Endothelial cell (in vitro differentiated cells): ENCODE data around the gene CDK16. TPM values are rescaled to one million over a fixed set of nuclear protein-coding genes. Genes with fewer than 3 reads are reported as not detected.

ENCODE experiments used
- DNase-seq: peaks from one replicate; pipeline ENCODE4 v3.0.0; 2021; ENCODE audit warnings: low spot score
- H3K27ac Mint-ChIP-seq: one replicate; pipeline ENCODE4 v1.8.0; 2021; ENCODE audit warnings: mixed read lengths, inconsistent platforms; ENCODE audit not compliant: unreplicated experiment
- H3K27me3 Mint-ChIP-seq: one replicate; pipeline ENCODE4 v1.8.0; 2021; ENCODE audit warnings: mild to moderate bottlenecking, moderate library complexity, mixed read lengths, inconsistent platforms; ENCODE audit not compliant: unreplicated experiment
- H3K36me3 Mint-ChIP-seq: one replicate; pipeline ENCODE4 v1.8.0; 2021; ENCODE audit warnings: mild to moderate bottlenecking, low read depth, mixed read lengths, inconsistent platforms; ENCODE audit not compliant: unreplicated experiment
- H3K4me1 Mint-ChIP-seq: one replicate; pipeline ENCODE4 v1.8.0; 2021; ENCODE audit warnings: mild to moderate bottlenecking, mixed read lengths, inconsistent platforms; ENCODE audit not compliant: unreplicated experiment
- H3K4me3 Mint-ChIP-seq: one replicate; pipeline ENCODE4 v1.8.0; 2021; ENCODE audit warnings: mild to moderate bottlenecking, mixed read lengths, inconsistent platforms; ENCODE audit not compliant: unreplicated experiment
- H3K9me3 Mint-ChIP-seq: one replicate; pipeline ENCODE4 v1.8.0; 2021; ENCODE audit warnings: mixed read lengths, inconsistent platforms; ENCODE audit not compliant: unreplicated experiment
- long read RNA-seq: library from polyadenylated mRNA; unstranded; transcript quantifications from one replicate; pipeline ENCODE4 v2.0.0, GENCODE V29; 2020; ENCODE audit not compliant: unreplicated experiment
- total RNA-seq: library from RNA; stranded (reverse); fragmentation: NEBNext Ultra II Directional; extraction: Animal tissue kit (Norgen Biotek cat#: 25700); gene quantifications from one replicate; pipeline ENCODE4 v1.2.1, GENCODE V29; 2021; ENCODE audit not compliant: unreplicated experiment
- TF ChIP-seq, protein P1 (sequence below): fragments of 200-600 bp; sonication (generic); IDR thresholded peaks from one replicate; pipeline ENCODE4 v1.5.0; 2021; ENCODE audit warnings: antibody characterized with exemption; ENCODE audit not compliant: unreplicated experiment

CDK16 gene
- total RNA-seq: 103 TPM
- long read RNA-seq, transcript CDK16-202 (16 exons, 3,144 nt): major isoform, 24 of 47 reads
- long read RNA-seq, partial matches to known transcripts: 4 of 47 reads
- long read RNA-seq, other reads (novel, unspliced or antisense): 16 of 47 reads

DNA sequence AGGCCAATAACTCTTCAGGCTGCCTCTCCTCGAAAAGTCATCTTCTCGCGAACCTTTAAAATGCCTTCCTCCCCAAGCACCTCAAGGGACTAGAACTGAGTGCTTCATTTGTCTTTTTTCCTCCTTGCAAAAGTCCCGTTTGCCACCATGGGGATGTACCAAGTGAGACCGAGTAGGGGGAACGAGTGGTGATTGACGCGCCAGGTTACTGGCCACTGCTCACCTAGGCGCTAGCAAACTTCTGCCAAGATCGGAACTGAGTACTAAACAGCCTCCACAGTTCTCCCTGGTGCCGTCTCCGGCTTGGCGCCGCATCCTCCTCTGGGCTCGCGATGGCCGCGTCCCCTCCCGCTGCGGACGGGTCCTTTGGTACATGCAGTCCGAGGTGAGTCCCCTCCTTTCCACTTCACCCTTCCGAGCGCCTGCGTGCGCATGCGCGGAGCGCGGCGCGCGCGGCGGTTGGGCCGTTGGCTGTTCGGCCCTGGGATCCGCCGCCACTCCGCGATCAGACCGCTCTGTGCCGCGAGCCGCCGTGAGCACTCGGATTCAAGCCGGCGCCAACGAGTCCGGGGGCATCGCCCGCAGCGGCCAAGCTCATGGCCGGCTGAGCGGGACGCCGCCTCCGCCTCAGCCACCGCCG lies at the start of gene CDK16:
Gene CDK16, plus strand, starts transcription at position 402 of the 640 bp plus-strand sequence. CDS start 4,877 bp downstream, outside the sequence.
- Mint-ChIP-seq H3K36me3 (peaks cover 22% of the 10 kb centered on the region), H3K27me3 (peaks cover 19% of the 10 kb centered on the region), H3K9me3 (no peaks in the 10 kb centered on the region), H3K4me3 (peak within 1 kb of the TSS; percentile 96), H3K4me1 (peaks cover 32% of the 10 kb centered on the region), H3K27ac (peak within 1 kb of the TSS; percentile 95)
- peak; percentile 63 for DNase-seq
- TF ChIP-seq, protein P1, sequence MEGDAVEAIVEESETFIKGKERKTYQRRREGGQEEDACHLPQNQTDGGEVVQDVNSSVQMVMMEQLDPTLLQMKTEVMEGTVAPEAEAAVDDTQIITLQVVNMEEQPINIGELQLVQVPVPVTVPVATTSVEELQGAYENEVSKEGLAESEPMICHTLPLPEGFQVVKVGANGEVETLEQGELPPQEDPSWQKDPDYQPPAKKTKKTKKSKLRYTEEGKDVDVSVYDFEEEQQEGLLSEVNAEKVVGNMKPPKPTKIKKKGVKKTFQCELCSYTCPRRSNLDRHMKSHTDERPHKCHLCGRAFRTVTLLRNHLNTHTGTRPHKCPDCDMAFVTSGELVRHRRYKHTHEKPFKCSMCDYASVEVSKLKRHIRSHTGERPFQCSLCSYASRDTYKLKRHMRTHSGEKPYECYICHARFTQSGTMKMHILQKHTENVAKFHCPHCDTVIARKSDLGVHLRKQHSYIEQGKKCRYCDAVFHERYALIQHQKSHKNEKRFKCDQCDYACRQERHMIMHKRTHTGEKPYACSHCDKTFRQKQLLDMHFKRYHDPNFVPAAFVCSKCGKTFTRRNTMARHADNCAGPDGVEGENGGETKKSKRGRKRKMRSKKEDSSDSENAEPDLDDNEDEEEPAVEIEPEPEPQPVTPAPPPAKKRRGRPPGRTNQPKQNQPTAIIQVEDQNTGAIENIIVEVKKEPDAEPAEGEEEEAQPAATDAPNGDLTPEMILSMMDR: no peak

DNA sequence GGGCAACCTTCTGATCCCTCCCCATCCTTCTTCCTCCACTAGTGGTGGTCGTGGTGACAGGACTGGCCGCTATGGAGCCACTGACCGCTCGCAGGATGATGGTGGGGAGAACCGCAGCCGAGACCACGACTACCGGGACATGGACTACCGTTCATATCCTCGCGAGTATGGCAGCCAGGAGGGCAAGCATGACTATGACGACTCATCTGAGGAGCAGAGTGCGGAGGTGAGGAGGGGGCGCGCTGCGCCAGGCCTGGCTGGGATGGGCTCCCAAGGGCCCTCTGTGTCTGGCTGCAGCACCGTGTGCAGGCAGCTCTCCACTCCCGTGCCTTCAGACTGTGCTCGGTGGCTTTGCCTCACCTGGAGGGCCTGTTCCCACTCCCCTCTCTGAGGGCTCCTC lies 49.2 kb upstream of the CDK16 start:
- DNase-seq: no peak
- Mint-ChIP-seq H3K4me3 (no peak overlapping the region), H3K27ac (no peak overlapping the region), H3K4me1 (no peaks in the 10 kb centered on the region), H3K27me3 (no peaks in the 10 kb centered on the region), H3K36me3 (peaks cover 14% of the 10 kb centered on the region), H3K9me3 (no peaks in the 10 kb centered on the region)
- TF ChIP-seq, protein P1: no peak

DNA sequence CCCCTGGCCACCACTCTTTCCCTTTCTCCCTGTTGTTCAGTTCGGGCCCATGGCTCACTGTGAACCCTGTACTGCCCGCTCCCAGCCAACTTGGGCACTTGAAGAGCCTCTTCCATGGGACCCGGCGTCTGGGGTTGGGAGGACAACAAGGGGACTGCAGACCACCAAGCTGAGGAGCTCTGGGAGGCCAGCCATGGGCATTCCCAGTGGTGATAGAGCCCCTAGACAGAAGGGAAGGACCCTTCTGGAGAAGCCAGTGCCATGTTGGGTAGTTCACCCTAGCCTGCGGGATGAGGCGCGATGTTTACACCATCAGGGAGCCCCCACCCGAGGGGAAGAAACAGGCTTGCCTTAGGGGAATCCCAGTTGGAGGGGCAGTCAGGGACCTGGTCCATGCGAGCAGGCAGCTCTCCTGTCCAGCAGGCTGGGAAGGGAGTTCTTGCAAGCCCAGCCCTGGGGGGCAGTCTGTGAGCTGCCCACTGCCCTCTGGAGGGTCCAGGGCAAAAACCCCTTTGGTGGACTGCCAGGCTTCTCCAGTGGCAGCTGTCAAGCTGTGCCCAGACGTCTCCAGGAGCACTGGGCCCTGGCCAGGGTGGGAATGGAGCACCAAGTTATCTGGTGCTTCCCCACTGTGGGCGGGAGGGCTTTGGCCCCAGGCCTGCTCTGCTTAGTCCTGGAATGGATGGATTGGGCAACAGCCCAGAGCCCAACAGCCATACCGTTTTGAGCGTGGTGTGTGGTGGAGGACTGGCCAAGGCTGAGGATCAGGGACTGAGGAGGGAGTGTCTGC lies 48.6 kb upstream of the CDK16 start:
- H3K27ac Mint-ChIP-seq: no peak overlapping the region

DNA sequence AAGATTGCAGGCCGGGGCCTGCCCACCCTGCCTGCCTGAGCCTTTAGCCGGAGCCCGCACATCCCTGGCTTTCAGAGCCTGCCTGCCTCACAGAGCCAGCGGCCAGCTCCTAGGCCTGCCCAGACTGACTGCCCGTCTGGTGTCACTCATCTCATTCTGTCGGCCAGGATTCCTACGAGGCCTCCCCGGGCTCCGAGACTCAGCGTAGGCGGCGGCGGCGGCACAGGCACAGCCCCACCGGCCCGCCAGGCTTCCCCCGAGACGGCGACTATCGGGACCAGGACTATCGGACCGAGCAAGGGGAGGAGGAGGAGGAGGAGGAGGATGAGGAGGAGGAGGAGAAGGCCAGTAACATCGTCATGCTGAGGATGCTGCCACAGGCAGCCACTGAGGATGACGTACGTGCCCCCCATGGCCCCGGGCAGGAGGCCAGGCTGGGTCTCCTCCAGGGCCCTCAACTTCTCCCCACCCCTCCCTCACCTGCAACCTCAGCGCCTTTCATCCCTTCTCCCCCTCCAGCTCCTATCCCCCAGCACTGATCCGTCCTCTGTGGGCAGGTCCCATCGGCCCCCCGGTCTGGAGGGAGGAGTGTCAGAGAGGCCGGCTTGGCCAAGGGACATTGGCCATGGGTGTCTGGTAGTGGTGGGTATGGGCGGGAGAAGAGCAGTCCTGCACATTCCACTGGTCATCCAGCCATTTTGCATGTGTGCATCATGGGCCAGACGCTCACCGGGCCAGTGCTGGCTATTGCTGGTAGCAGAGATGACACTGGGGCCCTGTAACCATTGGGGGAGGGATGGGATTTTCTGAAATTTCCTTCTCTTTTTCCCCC lies 47.4 kb upstream of the CDK16 start:
- H3K4me1 Mint-ChIP-seq: no peaks in the 10 kb centered on the region
- H3K4me3 Mint-ChIP-seq: no peak overlapping the region
- peaks cover 14% of the 10 kb centered on the region for H3K36me3 Mint-ChIP-seq
- no peak for DNase-seq
- TF ChIP-seq, protein P1: no peak
- H3K9me3 Mint-ChIP-seq: no peaks in the 10 kb centered on the region
- no peak overlapping the region for H3K27ac Mint-ChIP-seq
- no peaks in the 10 kb centered on the region for H3K27me3 Mint-ChIP-seq

More for the DNA sequence above, 48.6 kb upstream of the CDK16 start:
- no peaks in the 10 kb centered on the region for H3K27me3 Mint-ChIP-seq
- no peaks in the 10 kb centered on the region for H3K9me3 Mint-ChIP-seq
- H3K36me3 Mint-ChIP-seq: peaks cover 14% of the 10 kb centered on the region
- no peaks in the 10 kb centered on the region for H3K4me1 Mint-ChIP-seq
- TF ChIP-seq, protein P1: no peak
- no peak overlapping the region for H3K4me3 Mint-ChIP-seq
- no peak for DNase-seq
